ENCODE results near the gene RAMAC.

DNA sequence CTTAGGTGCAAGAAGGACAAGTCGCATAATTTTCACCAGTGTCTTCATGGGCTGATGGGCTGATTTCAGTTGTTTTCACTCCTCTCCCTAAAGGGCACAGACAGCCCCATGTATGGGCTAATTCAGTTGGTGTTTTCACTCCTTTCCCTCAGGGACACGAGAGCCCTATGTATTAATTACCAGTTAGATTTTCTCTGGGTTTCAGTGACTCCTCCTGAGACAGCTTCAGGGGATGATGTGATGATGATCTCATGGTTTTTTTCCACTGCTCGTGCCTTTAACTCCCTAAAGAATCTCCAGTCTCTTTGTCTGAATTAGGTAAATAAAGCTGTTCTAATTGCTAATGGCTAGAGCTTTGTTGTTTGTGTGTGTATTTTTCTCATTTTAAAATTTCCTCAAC is 9.9 kb downstream of the RAMAC start:
- no peak for TF ChIP-seq POLR2A (IDR thresholded peaks at IDR 0.05)
- no peak for TF ChIP-seq CTCF (IDR thresholded peaks at IDR 0.05 in 4 of 5, conservative IDR thresholded peaks at IDR 0.05 in 1 of 5)

All from gastrocnemius medialis (tissue), 4 donors.